GM18907 (cell line): ENCODE results near the gene ADAT2.

Experiments used
- ATAC-seq: cut with Tn5 transposase; IDR thresholded peaks from one replicate; pipeline ENCODE4 v1.9.1; 2021; ENCODE audit warnings: mild to moderate bottlenecking, moderate library complexity; ENCODE audit not compliant: unreplicated experiment

Gene ADAT2

GRCh38 chr6:143399176-143399575 lies 51.3 kb downstream of the ADAT2 start:
- no peak for ATAC-seq

GRCh38 chr6:143397227-143398222 lies 53.0 kb downstream of the ADAT2 start:
- ATAC-seq: no peak

GRCh38 chr6:143396497-143397226 lies 53.8 kb downstream of the ADAT2 start:
- ATAC-seq: no peak

GRCh38 chr6:143395699-143396098 lies 54.8 kb downstream of the ADAT2 start:
- ATAC-seq: no peak

GRCh38 chr6:143394389-143394788 lies 56.1 kb downstream of the ADAT2 start:
- no peak for ATAC-seq

GRCh38 chr6:143390278-143390677 lies 60.2 kb downstream of the ADAT2 start:
- no peak for ATAC-seq

GRCh38 chr6:143385636-143386035 lies 64.9 kb downstream of the ADAT2 start:
- no peak for ATAC-seq

GRCh38 chr6:143376861-143377260 lies 73.6 kb downstream of the ADAT2 start:
- no peak for ATAC-seq

- ATAC-seq: no peak
Measured at GRCh38 chr6:143376375-143376774, 74.1 kb downstream of the ADAT2 start.

GRCh38 chr6:143375022-143375585 lies 75.4 kb downstream of the ADAT2 start:
- no peak for ATAC-seq

GRCh38 chr6:143374014-143374413 lies 76.5 kb downstream of the ADAT2 start:
- ATAC-seq: no peak
